ENCODE measurements around the gene ICAM1.

The ICAM1 gene

GRCh38 chr19:10316229-10317044, 45.5 kb downstream of the ICAM1 start:
- no peak for DNase-seq
- in situ Hi-C loops (cut with HindIII; ENCODE audit: low pct_ligation_motif_present, low pct_unique_long_range_greater_than_20kb, low sequenced_read_pairs) = no loop called here

- DNase-seq = no peak
- in situ Hi-C loops (cut with HindIII; ENCODE audit: low pct_ligation_motif_present, low pct_unique_long_range_greater_than_20kb, low sequenced_read_pairs) = no loop called here
Measured at GRCh38 chr19:10317045-10317856, 46.3 kb downstream of the ICAM1 start.

- in situ Hi-C loops (cut with HindIII; ENCODE audit: low pct_ligation_motif_present, low pct_unique_long_range_greater_than_20kb, low sequenced_read_pairs) = no loop called here
- no peak for DNase-seq
Measured at GRCh38 chr19:10317857-10318462, 47.0 kb downstream of the ICAM1 start.

- in situ Hi-C loops (cut with HindIII; ENCODE audit: low pct_ligation_motif_present, low pct_unique_long_range_greater_than_20kb, low sequenced_read_pairs) = no loop called here
- no peak for DNase-seq
Measured at GRCh38 chr19:10318807-10319682, 48.1 kb downstream of the ICAM1 start.

GRCh38 chr19:10320602-10321416, 49.9 kb downstream of the ICAM1 start:
- in situ Hi-C loops (cut with HindIII; ENCODE audit: low pct_ligation_motif_present, low pct_unique_long_range_greater_than_20kb, low sequenced_read_pairs) = no loop called here
- DNase-seq = no peak

GRCh38 chr19:10321417-10321797, 50.5 kb downstream of the ICAM1 start:
- in situ Hi-C loops (cut with HindIII; ENCODE audit: low pct_ligation_motif_present, low pct_unique_long_range_greater_than_20kb, low sequenced_read_pairs) = no loop called here
- no peak for DNase-seq

- in situ Hi-C loops (cut with HindIII; ENCODE audit: low pct_ligation_motif_present, low pct_unique_long_range_greater_than_20kb, low sequenced_read_pairs) = no loop called here
- no peak for DNase-seq
Measured at GRCh38 chr19:10321874-10322835, 51.2 kb downstream of the ICAM1 start.

GRCh38 chr19:10325732-10326131, 54.8 kb downstream of the ICAM1 start:
- DNase-seq = no peak
- in situ Hi-C loops (cut with HindIII; ENCODE audit: low pct_ligation_motif_present, low pct_unique_long_range_greater_than_20kb, low sequenced_read_pairs) = no loop called here

GRCh38 chr19:10327793-10328192, 56.9 kb downstream of the ICAM1 start:
- DNase-seq = no peak
- in situ Hi-C loops (cut with HindIII; ENCODE audit: low pct_ligation_motif_present, low pct_unique_long_range_greater_than_20kb, low sequenced_read_pairs) = no loop called here

- in situ Hi-C loops (cut with HindIII; ENCODE audit: low pct_ligation_motif_present, low pct_unique_long_range_greater_than_20kb, low sequenced_read_pairs) = no loop called here
- no peak for DNase-seq
Measured at GRCh38 chr19:10328558-10329429, 57.9 kb downstream of the ICAM1 start.

GRCh38 chr19:10329555-10329954, 58.6 kb downstream of the ICAM1 start:
- no peak for DNase-seq
- in situ Hi-C loops (cut with HindIII; ENCODE audit: low pct_ligation_motif_present, low pct_unique_long_range_greater_than_20kb, low sequenced_read_pairs) = no loop called here

- no peak for DNase-seq
Measured at GRCh38 chr19:10332158-10332964, 61.4 kb downstream of the ICAM1 start.

GRCh38 chr19:10332965-10333757, 62.2 kb downstream of the ICAM1 start, which contains the start of gene RAVER1:
Gene RAVER1 (minus strand): TSS chr19:10333529. CDS start chr19:10333507, 22 bp downstream.
- in situ Hi-C loops (cut with HindIII; ENCODE audit: low pct_ligation_motif_present, low pct_unique_long_range_greater_than_20kb, low sequenced_read_pairs) = no loop called here
- DNase-seq = peak; percentile 94

More at GRCh38 chr19:10332158-10332964, 61.4 kb downstream of the ICAM1 start:
- in situ Hi-C loops (cut with HindIII; ENCODE audit: low pct_ligation_motif_present, low pct_unique_long_range_greater_than_20kb, low sequenced_read_pairs) = no loop called here

Measured in ACHN (cell line).